Fibroblast of mammary gland (primary cell): ENCODE measurements around the gene TGFBR1.

Experiments used
- DNase-seq: peaks from one replicate; pipeline ENCODE4 v3.0.0-alpha.2; 2010; ENCODE audit warnings: low read depth
- H3K4me3 ChIP-seq: 2 replicates; pipeline ENCODE4 v1.5.1; 2011; ENCODE audit warnings: low read depth, mild to moderate bottlenecking, low read length, moderate library complexity; ENCODE audit not compliant: control insufficient read depth
- TF ChIP-seq, protein P1 (sequence below): conservative IDR thresholded peaks from 2 replicates; pipeline ENCODE4 v1.5.1; 2011; ENCODE audit warnings: low read depth, low read length, inconsistent platforms; ENCODE audit not compliant: control insufficient read depth, insufficient read depth

TGFBR1 gene

DNA sequence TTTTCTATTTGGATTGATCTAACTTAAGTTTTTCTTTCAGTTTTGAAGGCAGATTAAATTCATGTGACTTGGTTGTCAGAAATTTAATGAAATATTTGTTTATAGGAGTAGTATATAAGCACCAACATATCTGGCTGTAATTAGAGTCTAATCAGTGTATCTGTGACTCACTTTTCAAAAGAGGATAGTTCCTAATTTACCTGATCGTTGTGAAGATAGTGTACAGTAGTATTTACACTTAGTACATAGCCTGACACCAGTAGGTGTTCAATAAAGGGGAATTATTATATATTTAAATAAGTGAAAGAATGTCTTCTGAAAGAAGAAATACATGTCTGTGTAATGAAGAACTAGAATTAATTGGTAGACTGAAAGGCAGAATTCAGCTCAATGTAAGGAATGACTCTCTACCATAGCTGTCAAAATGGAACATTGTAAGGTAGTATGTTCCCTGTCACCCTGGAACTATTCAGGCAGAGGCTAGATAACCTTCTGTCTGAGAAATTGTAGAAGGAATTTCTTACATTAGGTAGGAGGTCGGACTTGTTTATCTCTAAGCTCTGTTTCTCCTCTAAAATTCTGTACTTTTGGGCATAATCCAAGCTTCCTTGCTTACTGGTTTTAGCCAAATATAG is 8.6 kb downstream of the TGFBR1 start:
- TF ChIP-seq, protein P1, sequence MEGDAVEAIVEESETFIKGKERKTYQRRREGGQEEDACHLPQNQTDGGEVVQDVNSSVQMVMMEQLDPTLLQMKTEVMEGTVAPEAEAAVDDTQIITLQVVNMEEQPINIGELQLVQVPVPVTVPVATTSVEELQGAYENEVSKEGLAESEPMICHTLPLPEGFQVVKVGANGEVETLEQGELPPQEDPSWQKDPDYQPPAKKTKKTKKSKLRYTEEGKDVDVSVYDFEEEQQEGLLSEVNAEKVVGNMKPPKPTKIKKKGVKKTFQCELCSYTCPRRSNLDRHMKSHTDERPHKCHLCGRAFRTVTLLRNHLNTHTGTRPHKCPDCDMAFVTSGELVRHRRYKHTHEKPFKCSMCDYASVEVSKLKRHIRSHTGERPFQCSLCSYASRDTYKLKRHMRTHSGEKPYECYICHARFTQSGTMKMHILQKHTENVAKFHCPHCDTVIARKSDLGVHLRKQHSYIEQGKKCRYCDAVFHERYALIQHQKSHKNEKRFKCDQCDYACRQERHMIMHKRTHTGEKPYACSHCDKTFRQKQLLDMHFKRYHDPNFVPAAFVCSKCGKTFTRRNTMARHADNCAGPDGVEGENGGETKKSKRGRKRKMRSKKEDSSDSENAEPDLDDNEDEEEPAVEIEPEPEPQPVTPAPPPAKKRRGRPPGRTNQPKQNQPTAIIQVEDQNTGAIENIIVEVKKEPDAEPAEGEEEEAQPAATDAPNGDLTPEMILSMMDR = no peak

DNA sequence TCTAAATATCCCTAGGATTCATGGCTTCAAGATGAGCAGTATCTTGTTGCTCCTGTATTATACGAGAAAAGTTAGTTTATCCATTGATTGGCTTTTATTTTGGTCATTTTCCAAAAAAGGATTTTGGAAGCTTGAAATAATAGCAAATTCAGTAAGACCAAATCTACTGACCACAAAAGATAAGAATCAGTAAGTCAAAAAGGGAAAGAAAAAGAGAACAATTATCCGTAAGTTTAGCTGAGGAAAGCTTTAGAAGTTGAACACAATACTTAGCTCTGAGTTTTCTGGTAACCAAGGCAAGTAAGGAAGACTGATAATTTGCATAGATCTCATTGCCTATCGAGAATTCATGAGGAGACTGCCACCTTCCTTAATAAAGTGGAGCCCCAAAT is 9.1 kb downstream of the TGFBR1 start:
- H3K4me3 ChIP-seq = no peak overlapping the region
- DNase-seq = no peak
- TF ChIP-seq, protein P1 = no peak

More for the DNA sequence above, 8.6 kb downstream of the TGFBR1 start:
- no peak for DNase-seq
- H3K4me3 ChIP-seq = no peak overlapping the region

DNA sequence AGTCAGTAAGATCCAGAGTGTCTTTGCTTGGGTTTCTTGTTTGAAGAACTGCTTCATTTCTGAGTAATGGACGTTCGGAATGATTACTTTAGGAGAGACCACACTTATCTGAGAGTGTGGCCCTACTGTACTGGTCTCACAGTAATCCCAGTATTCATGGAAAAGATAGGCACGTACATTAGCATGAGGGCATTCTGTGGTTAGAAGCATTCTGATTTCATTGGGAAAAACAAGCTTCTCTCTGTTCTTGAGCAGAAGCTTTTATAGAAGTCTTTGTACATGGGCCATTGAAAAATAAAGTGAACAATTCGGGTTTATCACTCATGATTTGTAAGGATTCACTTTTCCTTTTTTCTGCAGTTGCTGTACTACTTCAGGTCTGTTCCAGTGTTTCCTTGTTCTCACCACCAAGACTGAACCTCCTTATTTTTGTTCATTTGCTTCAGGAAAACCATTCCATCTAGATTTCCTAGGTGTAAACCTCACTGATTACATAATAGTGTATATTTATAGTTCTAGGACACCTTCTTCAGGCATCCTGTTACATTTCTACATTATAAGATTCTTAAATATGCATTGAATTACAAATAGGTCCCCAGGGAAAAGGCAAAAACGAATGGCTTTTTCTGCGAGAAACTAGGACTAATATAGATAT is 10.1 kb downstream of the TGFBR1 start:
- no peak overlapping the region for H3K4me3 ChIP-seq
- TF ChIP-seq, protein P1 = no peak

DNA sequence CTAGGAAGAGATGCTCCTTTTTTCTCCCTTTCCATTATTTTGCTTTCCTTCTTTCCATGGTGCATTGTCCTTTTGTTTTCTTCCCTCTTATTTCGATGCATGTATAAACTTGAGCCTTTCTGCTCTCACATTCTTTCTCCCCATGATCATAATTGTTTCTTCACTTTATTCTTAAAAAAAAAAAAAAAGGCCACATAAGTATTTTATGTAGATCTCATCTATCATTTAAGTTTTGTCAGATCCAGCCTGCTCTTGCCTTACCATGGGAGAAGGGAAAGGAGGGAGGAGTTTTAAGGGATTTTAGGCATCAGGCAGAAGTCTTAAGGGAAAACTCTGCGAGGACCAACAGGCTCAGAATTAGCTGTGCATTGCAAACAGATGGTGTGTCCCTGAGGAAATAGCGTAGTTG is 11.1 kb downstream of the TGFBR1 start:
- TF ChIP-seq, protein P1 = no peak
- no peak for DNase-seq
- H3K4me3 ChIP-seq = no peak overlapping the region

More for the DNA sequence above, 10.1 kb downstream of the TGFBR1 start:
- no peak for DNase-seq

DNA sequence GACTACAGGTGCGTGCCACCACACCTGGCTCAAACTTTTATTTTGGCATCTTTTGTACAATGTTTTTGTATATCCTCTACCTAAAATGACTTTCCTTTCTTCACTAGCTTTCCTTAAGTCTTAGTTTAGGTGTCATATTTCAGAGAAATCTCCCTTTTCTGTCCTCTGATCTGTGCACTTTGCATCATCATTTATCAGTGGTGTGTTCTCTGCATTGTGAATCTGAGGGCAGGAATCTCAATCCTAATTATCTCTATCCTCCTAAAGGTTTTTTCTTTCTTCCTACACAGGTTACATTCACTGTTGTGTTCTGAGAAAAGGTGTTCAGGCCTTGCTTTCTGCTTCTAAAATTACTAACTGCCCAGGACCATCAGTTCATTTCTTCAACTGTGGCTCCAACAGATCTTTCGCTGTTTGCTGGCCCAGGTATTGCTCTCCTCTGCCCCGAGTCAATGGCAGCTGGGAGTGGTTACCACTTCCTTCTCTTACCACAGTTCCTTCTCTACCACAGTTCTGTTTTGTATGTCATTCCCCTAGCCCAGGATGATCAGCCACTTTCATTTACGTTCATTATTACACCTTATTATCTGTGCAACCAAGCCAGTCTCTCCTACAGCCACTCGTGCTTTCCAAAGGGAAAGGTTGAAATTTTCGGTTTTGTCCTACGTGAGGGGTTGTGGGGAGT is 14.0 kb downstream of the TGFBR1 start:
- no peak for DNase-seq
- no peak overlapping the region for H3K4me3 ChIP-seq

DNA sequence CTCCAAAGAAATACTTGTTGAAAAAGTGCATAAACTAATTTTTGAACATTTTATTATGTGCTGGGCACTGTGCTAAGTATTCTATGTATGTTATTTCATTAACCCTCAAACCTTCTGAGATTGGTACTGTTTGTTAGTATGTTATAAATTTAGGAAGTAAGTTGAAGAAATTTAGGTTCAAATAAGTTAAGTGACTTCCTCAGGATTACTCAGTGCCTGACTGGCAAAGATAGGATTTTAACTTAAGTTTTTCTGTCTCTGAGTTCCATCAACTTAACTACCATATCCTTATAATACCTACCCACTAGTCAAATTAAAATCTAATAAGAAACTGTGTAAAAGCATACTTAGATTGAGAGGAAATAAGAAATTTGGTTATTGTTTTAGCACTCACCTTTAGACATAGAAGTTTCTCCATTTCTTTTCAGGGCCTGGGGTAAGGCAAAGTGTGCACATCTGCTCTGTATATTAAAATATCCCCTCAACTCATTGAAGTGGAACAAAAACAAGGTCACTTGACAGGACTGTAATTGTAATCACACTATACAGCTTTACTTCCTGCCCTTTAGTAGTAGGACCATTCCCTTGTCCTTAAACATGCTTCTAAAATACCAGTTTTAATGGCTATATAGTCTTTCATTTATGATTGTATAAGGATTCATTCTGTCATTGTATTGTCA is 15.2 kb downstream of the TGFBR1 start:
- no peak overlapping the region for H3K4me3 ChIP-seq

More for the DNA sequence above, 14.0 kb downstream of the TGFBR1 start:
- TF ChIP-seq, protein P1 = no peak

More for the DNA sequence above, 15.2 kb downstream of the TGFBR1 start:
- TF ChIP-seq, protein P1 = no peak
- no peak for DNase-seq
